Osteocyte (in vitro differentiated cells): Measurements from ENCODE around the gene TJP2. TPM values are rescaled to one million over a fixed set of nuclear protein-coding genes. Genes with fewer than 3 reads are reported as not detected.
"Not testable (repeated sequence)": the region's sequence is repeated elsewhere in the genome, so short reads cannot be mapped to it uniquely, and the experiment has no call there.

ENCODE experiments used
- DNase-seq: peaks from one replicate; pipeline ENCODE4 v3.0.0; 2021; ENCODE audit warnings: mixed read lengths; ENCODE audit not compliant: unreplicated experiment; ENCODE audit errors: extremely low spot score
- H3K27ac Mint-ChIP-seq: one replicate; pipeline ENCODE4 v1.8.0; 2021; ENCODE audit warnings: mild to moderate bottlenecking, mixed read lengths; ENCODE audit not compliant: unreplicated experiment
- H3K27me3 Mint-ChIP-seq: one replicate; pipeline ENCODE4 v1.8.0; 2021; ENCODE audit warnings: mixed read lengths; ENCODE audit not compliant: unreplicated experiment
- H3K36me3 Mint-ChIP-seq: one replicate; pipeline ENCODE4 v1.8.0; 2021; ENCODE audit warnings: mixed read lengths; ENCODE audit not compliant: unreplicated experiment
- H3K4me1 Mint-ChIP-seq: one replicate; pipeline ENCODE4 v1.8.0; 2021; ENCODE audit warnings: mixed read lengths; ENCODE audit not compliant: unreplicated experiment
- H3K4me3 Mint-ChIP-seq: one replicate; pipeline ENCODE4 v1.8.0; 2021; ENCODE audit warnings: mild to moderate bottlenecking, moderate library complexity, mixed read lengths; ENCODE audit not compliant: unreplicated experiment
- H3K9me3 Mint-ChIP-seq: one replicate; pipeline ENCODE4 v1.8.0; 2021; ENCODE audit warnings: mixed read lengths; ENCODE audit not compliant: unreplicated experiment
- CTCF ChIP-seq: fragments of 200-600 bp; sonication (generic); IDR thresholded peaks from 2 replicates; pipeline ENCODE4 v1.5.0; 2021; ENCODE audit warnings: antibody characterized with exemption, mild to moderate bottlenecking, moderate library complexity
- total RNA-seq: library from RNA; stranded (reverse); gene quantifications from 2 replicates; pipeline ENCODE4 v1.2.1, GENCODE V29; 2021

The TJP2 gene
- total RNA-seq, 1 donor from 2014 or later, result 42.7 TPM

GRCh38 chr9:69157751-69158466, 16.2 kb upstream of the TJP2 start:
- no peak overlapping the region for H3K27ac Mint-ChIP-seq
- peaks cover 8% of the 10 kb centered on the region for H3K36me3 Mint-ChIP-seq
- no peaks in the 10 kb centered on the region for H3K9me3 Mint-ChIP-seq
- no peaks in the 10 kb centered on the region for H3K27me3 Mint-ChIP-seq
- no peak overlapping the region for H3K4me3 Mint-ChIP-seq
- peak; percentile 40 for TF ChIP-seq CTCF
- peaks cover 6% of the 10 kb centered on the region for H3K4me1 Mint-ChIP-seq
- DNase-seq, result no peak

GRCh38 chr9:69158471-69158870, 15.6 kb upstream of the TJP2 start:
- no peak for TF ChIP-seq CTCF
- Mint-ChIP-seq H3K36me3 (peaks cover 8% of the 10 kb centered on the region), H3K4me1 (peaks cover 6% of the 10 kb centered on the region), H3K4me3 (no peak overlapping the region), H3K27me3 (no peaks in the 10 kb centered on the region), H3K9me3 (no peaks in the 10 kb centered on the region), H3K27ac (no peak overlapping the region)
- DNase-seq, result no peak

GRCh38 chr9:69164573-69164972, 9.5 kb upstream of the TJP2 start:
- not testable (repeated sequence) for H3K9me3 Mint-ChIP-seq, H3K4me1 Mint-ChIP-seq, DNase-seq, H3K27me3 Mint-ChIP-seq, H3K36me3 Mint-ChIP-seq, H3K4me3 Mint-ChIP-seq, H3K27ac Mint-ChIP-seq

GRCh38 chr9:69165581-69165980, 8.5 kb upstream of the TJP2 start:
- no peaks in the 10 kb centered on the region for H3K36me3 Mint-ChIP-seq
- no peak overlapping the region for H3K4me3 Mint-ChIP-seq
- H3K27me3 Mint-ChIP-seq, result no peaks in the 10 kb centered on the region
- no peaks in the 10 kb centered on the region for H3K4me1 Mint-ChIP-seq
- no peak overlapping the region for H3K27ac Mint-ChIP-seq
- DNase-seq, result no peak
- no peaks in the 10 kb centered on the region for H3K9me3 Mint-ChIP-seq
- no peak for TF ChIP-seq CTCF

GRCh38 chr9:69168709-69169217, 5.3 kb upstream of the TJP2 start:
- Mint-ChIP-seq H3K27ac (no peak overlapping the region), H3K9me3 (no peaks in the 10 kb centered on the region), H3K27me3 (no peaks in the 10 kb centered on the region), H3K36me3 (no peaks in the 10 kb centered on the region), H3K4me3 (no peak overlapping the region), H3K4me1 (peaks cover 9% of the 10 kb centered on the region)
- no peak for DNase-seq
- TF ChIP-seq CTCF, result no peak
